H1 (cell line): ENCODE data around the gene ZBTB38.

Experiments used
- CEBPB ChIP-seq: IDR thresholded peaks from 2 replicates; pipeline ENCODE4 v1.6.1; 2012; ENCODE audit warnings: low read depth, low read length
- CHD1 ChIP-seq: IDR thresholded peaks from 2 replicates; pipeline ENCODE4 v1.6.1; 2012; ENCODE audit warnings: low read depth, low read length, improper control_type of control experiment
- EP300 ChIP-seq, 2 experiments: IDR thresholded peaks; 1 replicate in 1 of 2; 2 replicates in 1 of 2; pipeline ENCODE4 v1.6.1; 2011 to 2012; ENCODE audit warnings: low read depth in 2 of 2, low read length in 2 of 2, mild to moderate bottlenecking in 2 of 2, borderline replicate concordance in 1 of 2, inconsistent platforms in 1 of 2, moderate library complexity in 1 of 2
- PHF8 ChIP-seq: fragments of 200-600 bp; sonication (generic); conservative IDR thresholded peaks from 2 replicates; pipeline ENCODE4 v1.7.1; 2012; ENCODE audit warnings: low read depth, mild to moderate bottlenecking, inconsistent platforms, low read length, moderate library complexity
- RAD21 ChIP-seq, 2 experiments: IDR thresholded peaks in 1 of 2; conservative IDR thresholded peaks in 1 of 2; 2 replicates each; pipeline ENCODE4 v1.6.1; 2011; ENCODE audit warnings: low read depth in 2 of 2, low read length in 2 of 2, improper control_type of control experiment in 1 of 2, inconsistent platforms in 1 of 2, mild to moderate bottlenecking in 1 of 2, moderate library complexity in 1 of 2
- RBBP5 ChIP-seq: IDR thresholded peaks from 2 replicates; pipeline ENCODE4 v1.7.1; 2012; ENCODE audit warnings: low read depth, mild to moderate bottlenecking, inconsistent platforms, low read length, moderate library complexity, borderline replicate concordance
- TBP ChIP-seq: IDR thresholded peaks from 2 replicates; pipeline ENCODE4 v1.6.1; 2011; ENCODE audit warnings: low read depth, low read length, improper control_type of control experiment
- TF ChIP-seq, protein P1 (sequence below), 3 experiments: IDR thresholded peaks; 1 replicate in 2 of 3; 2 replicates in 1 of 3; pipeline versions ENCODE4 v1.5.1 to v1.6.1; 2011; ENCODE audit warnings: low read length in 3 of 3, mild to moderate bottlenecking in 3 of 3, inconsistent platforms in 2 of 3, low read depth in 1 of 3, moderate library complexity in 1 of 3; ENCODE audit not compliant: insufficient read depth in 1 of 3; ENCODE audit errors: control extremely low read depth in 1 of 3
- TF ChIP-seq, protein P2 (sequence below): IDR thresholded peaks from 2 replicates; pipeline ENCODE4 v1.6.1; 2011; ENCODE audit warnings: low read length, improper control_type of control experiment

DNA sequence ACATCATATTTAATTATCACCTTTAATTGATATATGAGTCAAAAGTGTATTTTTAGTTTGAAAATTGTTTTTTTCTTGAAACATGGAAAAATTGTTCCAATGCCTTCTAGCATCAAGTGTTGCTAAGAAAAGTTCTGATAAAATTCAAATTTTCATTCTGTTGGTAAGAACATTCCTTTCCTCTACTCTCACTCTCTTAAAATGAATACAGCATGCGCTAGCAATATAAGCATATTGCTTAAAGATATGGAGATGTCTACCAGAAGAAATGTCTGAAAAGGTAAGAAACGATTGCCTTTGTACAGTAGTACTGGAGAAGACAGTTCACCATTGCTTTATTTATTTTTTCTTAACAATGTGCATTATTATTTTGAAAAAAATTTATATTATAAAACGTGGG lies 17.6 kb upstream of the ZBTB38 start:
- TF ChIP-seq TBP (no peak), RBBP5 (no peak), CEBPB (no peak), CHD1 (no peak), PHF8 (no peak), RAD21 (IDR thresholded peaks at IDR 0.05 in 1 of 2, conservative IDR thresholded peaks at IDR 0.05 in 1 of 2; ENCODE audit: low read depth in 2 of 2, low read length in 2 of 2) (no peak), EP300 (IDR thresholded peaks at IDR 0.05; ENCODE audit: borderline replicate concordance in 1 of 2, low read depth in 2 of 2, low read length in 2 of 2) (no peak)
- TF ChIP-seq, protein P1, sequence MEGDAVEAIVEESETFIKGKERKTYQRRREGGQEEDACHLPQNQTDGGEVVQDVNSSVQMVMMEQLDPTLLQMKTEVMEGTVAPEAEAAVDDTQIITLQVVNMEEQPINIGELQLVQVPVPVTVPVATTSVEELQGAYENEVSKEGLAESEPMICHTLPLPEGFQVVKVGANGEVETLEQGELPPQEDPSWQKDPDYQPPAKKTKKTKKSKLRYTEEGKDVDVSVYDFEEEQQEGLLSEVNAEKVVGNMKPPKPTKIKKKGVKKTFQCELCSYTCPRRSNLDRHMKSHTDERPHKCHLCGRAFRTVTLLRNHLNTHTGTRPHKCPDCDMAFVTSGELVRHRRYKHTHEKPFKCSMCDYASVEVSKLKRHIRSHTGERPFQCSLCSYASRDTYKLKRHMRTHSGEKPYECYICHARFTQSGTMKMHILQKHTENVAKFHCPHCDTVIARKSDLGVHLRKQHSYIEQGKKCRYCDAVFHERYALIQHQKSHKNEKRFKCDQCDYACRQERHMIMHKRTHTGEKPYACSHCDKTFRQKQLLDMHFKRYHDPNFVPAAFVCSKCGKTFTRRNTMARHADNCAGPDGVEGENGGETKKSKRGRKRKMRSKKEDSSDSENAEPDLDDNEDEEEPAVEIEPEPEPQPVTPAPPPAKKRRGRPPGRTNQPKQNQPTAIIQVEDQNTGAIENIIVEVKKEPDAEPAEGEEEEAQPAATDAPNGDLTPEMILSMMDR (IDR thresholded peaks at IDR 0.05; ENCODE audit: control extremely low read depth in 1 of 3, insufficient read depth in 1 of 3, low read depth in 1 of 3, low read length in 3 of 3), result no peak
- TF ChIP-seq, protein P2, sequence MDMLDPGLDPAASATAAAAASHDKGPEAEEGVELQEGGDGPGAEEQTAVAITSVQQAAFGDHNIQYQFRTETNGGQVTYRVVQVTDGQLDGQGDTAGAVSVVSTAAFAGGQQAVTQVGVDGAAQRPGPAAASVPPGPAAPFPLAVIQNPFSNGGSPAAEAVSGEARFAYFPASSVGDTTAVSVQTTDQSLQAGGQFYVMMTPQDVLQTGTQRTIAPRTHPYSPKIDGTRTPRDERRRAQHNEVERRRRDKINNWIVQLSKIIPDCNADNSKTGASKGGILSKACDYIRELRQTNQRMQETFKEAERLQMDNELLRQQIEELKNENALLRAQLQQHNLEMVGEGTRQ, result no peak
